ENCODE results near the gene TSPAN14. TPM values are rescaled to one million over a fixed set of nuclear protein-coding genes. Genes with fewer than 3 reads are reported as not detected.

Gene TSPAN14
- total and polyA plus RNA-seq, 2 of the 13 experiments (the other 11 are each of a cell fraction or from before 2014, with no cell fraction given): 24.1 to 80.6 TPM

GRCh38 chr10:80453842-80454512 lies at the start of gene TSPAN14 (continued):
- TF ChIP-seq ZNF709 (CRISPR knock-in tag; IDR thresholded peaks at IDR 0.05) (no peak; the same call in 1 of the 2 replicates), ZZZ3 (CRISPR knock-in tag; IDR thresholded peaks at IDR 0.05; ENCODE audit: borderline replicate concordance) (no peak), AKNA (CRISPR knock-in tag; IDR thresholded peaks at IDR 0.05; ENCODE audit: borderline replicate concordance) (no peak), ZFP91 (CRISPR knock-in tag; IDR thresholded peaks at IDR 0.05; ENCODE audit: borderline replicate concordance) (peak; percentile 39; the same call in 1 of the 2 replicates), ZNF891 (CRISPR knock-in tag; IDR thresholded peaks at IDR 0.05) (no peak), ZNF430 (CRISPR knock-in tag; IDR thresholded peaks at IDR 0.05) (0 out of 2 replicates have a peak, but pooled peaks have one; percentile 36), ZNF17 (CRISPR knock-in tag; IDR thresholded peaks at IDR 0.05) (no peak), ZBTB2 (CRISPR knock-in tag; IDR thresholded peaks at IDR 0.05; ENCODE audit: low read depth) (peak; percentile 89; the same call in 1 of the 2 replicates), ZNF513 (CRISPR knock-in tag; conservative IDR thresholded peaks at IDR 0.05) (no peak), FOSL1 (CRISPR knock-in tag; IDR thresholded peaks at IDR 0.05; ENCODE audit: borderline replicate concordance) (no peak), ATRX (CRISPR knock-in tag; IDR thresholded peaks at IDR 0.05; ENCODE audit: borderline replicate concordance) (no peak), ARNTL (CRISPR knock-in tag; IDR thresholded peaks at IDR 0.05) (no peak), ATF4 (CRISPR knock-in tag; IDR thresholded peaks at IDR 0.05) (no peak)
